Psoas muscle (tissue), 8 donors: ENCODE measurements around the gene RPS19BP1. TPM values are rescaled to one million over a fixed set of nuclear protein-coding genes. Genes with fewer than 3 reads are reported as not detected.

Experiments
- ATAC-seq, 4 donors: fragments of 200-7000 bp; cut with Tn5 transposase; one replicate each; pipeline ENCODE4 v1.9.1; 2020; ENCODE audit warnings: moderate library complexity in 3 of 4, mild to moderate bottlenecking in 2 of 4
- DNase-seq, 2 donors: peaks; one replicate each; pipeline ENCODE4 v3.0.0-alpha.2; 2020
- H3K27ac ChIP-seq: fragments of 200-600 bp; one replicate; pipeline ENCODE4 v1.8.0; 2022
- H3K27me3 ChIP-seq, 3 donors: fragments of 200-600 bp in 1 of 3; one replicate each; pipeline versions ENCODE4 v1.6.1 to v1.8.0; 2013 to 2022; ENCODE audit warnings: low read length in 2 of 3, mild to moderate bottlenecking in 2 of 3, moderate library complexity in 1 of 3; ENCODE audit not compliant: insufficient read depth in 3 of 3
- H3K36me3 ChIP-seq, 2 donors: fragments of 200-600 bp in 1 of 2; one replicate each; pipeline versions ENCODE4 v1.6.1 to v1.8.0; 2013 to 2022; ENCODE audit warnings: low read depth in 1 of 2, mild to moderate bottlenecking in 1 of 2, moderate library complexity in 1 of 2; ENCODE audit not compliant: insufficient read depth in 1 of 2
- H3K4me1 ChIP-seq: fragments of 200-600 bp; one replicate; pipeline ENCODE4 v1.8.0; 2022
- H3K4me3 ChIP-seq: fragments of 200-600 bp; one replicate; pipeline ENCODE4 v1.8.0; 2022; ENCODE audit warnings: mild to moderate bottlenecking
- H3K9me3 ChIP-seq: fragments of 200-600 bp; one replicate; pipeline ENCODE4 v1.8.0; 2022
- CTCF ChIP-seq: fragments of 200-600 bp; IDR thresholded peaks from one replicate; pipeline ENCODE4 v1.8.0; 2022; ENCODE audit warnings: antibody characterized with exemption
- WGBS, 3 donors: extraction: QIAGEN DNeasy Blood & Tissue Kit; methylation state at CpG; one replicate each; pipeline versions ENCODE4 v1.1.6 to v1.1.7; 2013; 5-methylcytosine and 5-hydroxymethylcytosine counted together
- intact Hi-C, 2 donors: fragments of 100-400 bp; cut with DNase I; formaldehyde crosslinking; loops; one replicate each; pipeline versions ENCODE4 v1.11.0 to v1.14.2; 2022
- polyA plus RNA-seq, 3 donors: library from polyadenylated mRNA; stranded (reverse); fragments of 200-250 nt; gene quantifications; one replicate each; pipeline ENCODE4 v1.2.3, GENCODE V29; 2013
- total RNA-seq, 4 donors: library from RNA; stranded (reverse); fragmentation: NEBNext Ultra II Directional in 2 of 4; extraction: Animal tissue kit (Norgen Biotek cat#: 25700) in 2 of 4; gene quantifications; one replicate each; pipeline versions ENCODE4 v1.2.1 to v1.2.4, GENCODE V29; 2021 to 2023
- donor health status: healthy with polysubstance abuse.
- donor health status: DM: no; HTN: no; CAD: no; lungs with moderate emphysema.
- donor health status: Bipolar disorder and iron deficiency.
- donor health status: healthy.
- donor health status: DM: yes; HTN: yes; CAD: no.
- donor health status: DM: no; HTN: no; CAD: no.
- donor health status: DM: no; HTN: no; CAD: no.
- donor health status: DM: yes; HTN: yes; CAD: no.

The RPS19BP1 gene
- total and polyA plus RNA-seq, 7 donors = 34.0 to 313 (median 52.6) TPM

DNA sequence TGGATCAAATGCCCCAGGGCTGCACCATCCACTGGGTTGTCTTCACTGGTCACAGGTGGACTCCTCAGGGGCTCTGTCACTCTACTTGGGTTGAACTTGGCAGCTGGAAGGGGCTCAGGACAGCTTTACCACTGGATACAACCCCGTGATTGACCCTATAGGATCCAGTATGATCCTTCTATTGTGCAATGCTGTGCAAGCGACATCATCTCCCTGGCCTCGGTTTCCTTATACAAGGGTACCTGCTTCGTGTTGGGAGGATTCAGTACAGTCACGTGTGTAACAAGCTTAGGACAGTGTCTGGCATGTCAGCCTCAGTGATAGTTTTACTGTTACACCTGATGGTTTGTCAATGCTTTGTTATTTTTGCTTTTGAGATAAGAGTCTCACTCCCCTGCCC is 51.0 kb downstream of the RPS19BP1 start:
- ATAC-seq = no peak
- Histone ChIP-seq H3K27me3 (no peaks in the 10 kb centered on the region), H3K36me3 (no peaks in the 10 kb centered on the region), H3K4me1 (no peaks in the 10 kb centered on the region), H3K9me3 (no peaks in the 10 kb centered on the region), H3K27ac (no peak overlapping the region), H3K4me3 (no peak overlapping the region)
- WGBS, 3 donors = 89 to 92% (median 90%) methylated on average over 5 of the region's 5 CpGs
- DNase-seq = no peak
- no peak for TF ChIP-seq CTCF
- intact Hi-C loops = no loop called here

- Histone ChIP-seq H3K9me3 (no peaks in the 10 kb centered on the region), H3K27me3 (no peaks in the 10 kb centered on the region), H3K27ac (no peak overlapping the region), H3K36me3 (no peaks in the 10 kb centered on the region), H3K4me3 (no peak overlapping the region), H3K4me1 (no peaks in the 10 kb centered on the region)
- WGBS, 3 donors = 91 to 96% (median 94%) methylated on average over 16 of the region's 16 CpGs
- no peak for DNase-seq
- no peak for TF ChIP-seq CTCF
- intact Hi-C loops = no loop called here
- no peak for ATAC-seq
Observed at GRCh38 chr22:39481054-39481453, 51.5 kb downstream of the RPS19BP1 start.

DNA sequence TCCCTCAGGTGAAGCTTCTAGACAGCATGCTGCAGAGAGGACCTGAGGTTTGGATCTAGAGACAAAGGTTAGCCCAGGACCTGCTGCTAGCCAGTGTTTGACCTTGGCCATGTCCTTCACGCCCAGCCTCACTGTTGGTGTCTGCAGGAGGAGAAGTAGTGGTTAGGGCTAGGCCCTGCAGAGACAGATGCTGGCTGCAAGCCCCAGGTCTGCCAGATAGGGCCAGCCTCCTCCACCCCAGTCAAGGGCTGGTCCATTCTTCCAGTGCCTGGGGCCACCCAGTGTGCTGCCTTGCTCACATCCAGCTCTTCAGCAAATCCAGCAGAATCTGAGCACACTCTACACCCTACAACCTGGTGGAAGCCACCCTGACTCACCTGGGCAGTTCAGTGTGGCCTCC is 52.0 kb downstream of the RPS19BP1 start:
- no peaks in the 10 kb centered on the region for H3K27me3 ChIP-seq
- intact Hi-C loops = no loop called here
- H3K9me3 ChIP-seq = no peaks in the 10 kb centered on the region
- DNase-seq (no peak), ATAC-seq (no peak)
- no peaks in the 10 kb centered on the region for H3K4me1 ChIP-seq
- H3K36me3 ChIP-seq = no peaks in the 10 kb centered on the region
- TF ChIP-seq CTCF = no peak
- H3K27ac ChIP-seq = no peak overlapping the region
- H3K4me3 ChIP-seq = no peak overlapping the region
- WGBS, 3 donors = 71 to 89% (median 83%) methylated on average over 1 of the region's 1 CpG

DNA sequence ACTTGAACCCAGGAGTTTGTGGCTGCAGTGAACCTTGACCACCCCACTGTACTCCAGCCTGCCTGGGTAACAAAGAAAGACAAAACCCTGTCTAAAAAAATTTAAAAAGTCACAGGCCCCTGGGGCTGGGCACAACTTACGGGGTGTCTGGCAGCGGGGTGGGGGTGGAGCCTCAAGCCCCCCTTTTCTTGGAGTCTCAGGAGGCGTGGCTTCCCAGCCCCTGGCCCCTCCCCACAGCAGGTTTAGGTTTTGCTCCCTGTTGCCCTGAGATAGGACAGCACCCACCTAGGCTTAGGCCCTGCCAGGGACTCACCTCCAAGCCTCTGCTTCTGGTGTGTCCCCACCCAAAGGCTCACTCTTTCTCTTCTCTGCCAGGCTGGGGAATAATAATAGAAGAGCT is 53.3 kb downstream of the RPS19BP1 start:
- WGBS, 3 donors = 74 to 81% (median 78%) methylated on average over 3 of the region's 3 CpGs
- no peaks in the 10 kb centered on the region for H3K27me3 ChIP-seq
- no peaks in the 10 kb centered on the region for H3K9me3 ChIP-seq
- intact Hi-C loops = no loop called here
- H3K4me1 ChIP-seq = no peaks in the 10 kb centered on the region
- ATAC-seq (no peak), DNase-seq (no peak)
- no peaks in the 10 kb centered on the region for H3K36me3 ChIP-seq
- H3K4me3 ChIP-seq = no peak overlapping the region
- no peak overlapping the region for H3K27ac ChIP-seq
- no peak for TF ChIP-seq CTCF

Other genes starting within 250 kb of the RPS19BP1 start
- gene RPL3, start 213.1 kb downstream of the RPS19BP1 start, total RNA-seq = 100 to 1,000 TPM; 266 to 539 (median 329) TPM
- gene RPL3, start 213.1 kb downstream of the RPS19BP1 start, polyA plus RNA-seq = 1,000 to 10,000 TPM in 1 of 3 donors, 100 to 1,000 TPM in 2; 470 to 1,471 (median 727) TPM
- 10 to 100 TPM; 15.3 to 20.4 (median 16.0) TPM for gene SYNGR1, start 182.8 kb downstream of the RPS19BP1 start, total RNA-seq
- 10 to 100 TPM; 28.5 to 39.9 (median 37.1) TPM for gene SYNGR1, start 182.8 kb downstream of the RPS19BP1 start, polyA plus RNA-seq
- 10 to 100 TPM in 3 of 4 donors, 1 to 10 TPM in 1; 9.7 to 22.1 (median 17.3) TPM for gene TAB1, start 133.0 kb downstream of the RPS19BP1 start, total RNA-seq
- 10 to 100 TPM; 10.4 to 17.4 (median 12.8) TPM for gene TAB1, start 133.0 kb downstream of the RPS19BP1 start, polyA plus RNA-seq
- 1 to 10 TPM; 1.4 to 2.2 (median 1.8) TPM for gene MGAT3, start 75.7 kb downstream of the RPS19BP1 start, total RNA-seq
- gene MGAT3, start 75.7 kb downstream of the RPS19BP1 start, polyA plus RNA-seq = under 1 TPM; 0.53 to 0.65 (median 0.56) TPM
- gene MIEF1, start 30.5 kb downstream of the RPS19BP1 start, total RNA-seq = 10 to 100 TPM in 2 of 4 donors, 1 to 10 TPM in 2; 8.6 to 18.7 (median 13.3) TPM
- 10 to 100 TPM in 2 of 3 donors, 1 to 10 TPM in 1; 7.4 to 20.9 (median 14.0) TPM for gene MIEF1, start 30.5 kb downstream of the RPS19BP1 start, polyA plus RNA-seq
- gene ATF4, start 12.2 kb downstream of the RPS19BP1 start, total RNA-seq = 100 to 1,000 TPM; 246 to 839 (median 408) TPM
- 1,000 to 10,000 TPM; 1,006 to 1,369 (median 1,295) TPM for gene ATF4, start 12.2 kb downstream of the RPS19BP1 start, polyA plus RNA-seq
- gene CACNA1I, start 38.0 kb upstream of the RPS19BP1 start, total RNA-seq = under 1 TPM in 2 of 4 donors, not detected in 2; 0.04 to 0.06 TPM
- gene CACNA1I, start 38.0 kb upstream of the RPS19BP1 start, polyA plus RNA-seq = under 1 TPM; 0.01 to 0.14 (median 0.01) TPM